RWPE2 (cell line): ENCODE measurements around the gene C2CD5.

Experiments
- ATAC-seq: fragments of 200-7000 bp; cut with Tn5 transposase; 3 replicates; pipeline ENCODE4 v1.9.1; 2021; ENCODE audit warnings: low read depth
- DNase-seq: peaks from one replicate; pipeline ENCODE4 v3.0.0-alpha.2; 2020; ENCODE audit warnings: low spot score
- H3K27ac ChIP-seq: fragments of 450-650 bp; 2 replicates; pipeline ENCODE4 v1.5.1; 2017; ENCODE audit warnings: mild to moderate bottlenecking; ENCODE audit not compliant: poor library complexity, severe bottlenecking
- H3K27me3 ChIP-seq: fragments of 250-450 bp; sonication (Bioruptor Pico); 2 replicates; pipeline ENCODE4 v1.5.1; 2021; ENCODE audit warnings: mild to moderate bottlenecking, moderate library complexity; ENCODE audit not compliant: insufficient read depth, poor library complexity, severe bottlenecking
- H3K36me3 ChIP-seq: fragments of 250-450 bp; sonication (Bioruptor Pico); 2 replicates; pipeline ENCODE4 v1.5.1; 2020; ENCODE audit warnings: low read depth, mild to moderate bottlenecking, moderate library complexity
- H3K4me1 ChIP-seq: fragments of 250-450 bp; sonication (Bioruptor Pico); 2 replicates; pipeline ENCODE4 v1.5.1; 2021; ENCODE audit warnings: mild to moderate bottlenecking, moderate library complexity; ENCODE audit not compliant: insufficient read depth, poor library complexity, severe bottlenecking
- H3K4me3 ChIP-seq: fragments of 250-450 bp; sonication (Bioruptor Pico); 2 replicates; pipeline ENCODE4 v1.5.1; 2021; ENCODE audit warnings: mild to moderate bottlenecking, moderate library complexity; ENCODE audit not compliant: severe bottlenecking
- H3K9me3 ChIP-seq: fragments of 250-450 bp; sonication (Bioruptor Pico); 2 replicates; pipeline ENCODE4 v1.5.1; 2021; ENCODE audit warnings: mild to moderate bottlenecking, moderate library complexity; ENCODE audit not compliant: severe bottlenecking
- TF ChIP-seq, protein P1 (sequence below): fragments of 450-650 bp; IDR thresholded peaks from one replicate; pipeline ENCODE4 v1.5.1; 2017; ENCODE audit warnings: mild to moderate bottlenecking, moderate library complexity; ENCODE audit not compliant: poor library complexity, severe bottlenecking

C2CD5 gene

DNA sequence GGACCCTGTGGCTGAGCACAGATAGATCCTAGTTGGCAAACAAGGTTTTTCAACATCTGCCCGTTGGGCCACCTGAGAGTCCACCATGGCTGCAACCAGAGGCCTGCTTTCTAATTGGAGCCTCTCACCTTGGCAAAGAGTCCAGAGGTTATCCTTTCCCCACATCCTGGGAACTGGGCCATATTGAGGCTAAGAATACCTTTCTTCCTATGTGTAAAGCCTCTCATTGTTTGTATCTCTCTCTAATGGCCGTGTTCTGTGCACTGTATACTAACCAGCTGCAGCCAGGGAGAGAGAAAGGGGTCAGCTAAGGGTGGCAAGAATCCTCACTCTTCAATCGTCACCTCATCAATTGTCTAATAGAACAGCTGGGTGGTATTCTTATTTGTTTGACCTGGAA is 130.8 kb downstream of the C2CD5 start:
- H3K4me1 ChIP-seq: peaks cover 17% of the 10 kb centered on the region
- TF ChIP-seq, protein P1, sequence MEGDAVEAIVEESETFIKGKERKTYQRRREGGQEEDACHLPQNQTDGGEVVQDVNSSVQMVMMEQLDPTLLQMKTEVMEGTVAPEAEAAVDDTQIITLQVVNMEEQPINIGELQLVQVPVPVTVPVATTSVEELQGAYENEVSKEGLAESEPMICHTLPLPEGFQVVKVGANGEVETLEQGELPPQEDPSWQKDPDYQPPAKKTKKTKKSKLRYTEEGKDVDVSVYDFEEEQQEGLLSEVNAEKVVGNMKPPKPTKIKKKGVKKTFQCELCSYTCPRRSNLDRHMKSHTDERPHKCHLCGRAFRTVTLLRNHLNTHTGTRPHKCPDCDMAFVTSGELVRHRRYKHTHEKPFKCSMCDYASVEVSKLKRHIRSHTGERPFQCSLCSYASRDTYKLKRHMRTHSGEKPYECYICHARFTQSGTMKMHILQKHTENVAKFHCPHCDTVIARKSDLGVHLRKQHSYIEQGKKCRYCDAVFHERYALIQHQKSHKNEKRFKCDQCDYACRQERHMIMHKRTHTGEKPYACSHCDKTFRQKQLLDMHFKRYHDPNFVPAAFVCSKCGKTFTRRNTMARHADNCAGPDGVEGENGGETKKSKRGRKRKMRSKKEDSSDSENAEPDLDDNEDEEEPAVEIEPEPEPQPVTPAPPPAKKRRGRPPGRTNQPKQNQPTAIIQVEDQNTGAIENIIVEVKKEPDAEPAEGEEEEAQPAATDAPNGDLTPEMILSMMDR: no peak
- no peaks in the 10 kb centered on the region for H3K36me3 ChIP-seq
- H3K27me3 ChIP-seq: no peaks in the 10 kb centered on the region
- no peak overlapping the region for H3K4me3 ChIP-seq
- no peaks in the 10 kb centered on the region for H3K9me3 ChIP-seq
- ATAC-seq (no peak), DNase-seq (no peak)
- H3K27ac ChIP-seq: no peak overlapping the region

DNA sequence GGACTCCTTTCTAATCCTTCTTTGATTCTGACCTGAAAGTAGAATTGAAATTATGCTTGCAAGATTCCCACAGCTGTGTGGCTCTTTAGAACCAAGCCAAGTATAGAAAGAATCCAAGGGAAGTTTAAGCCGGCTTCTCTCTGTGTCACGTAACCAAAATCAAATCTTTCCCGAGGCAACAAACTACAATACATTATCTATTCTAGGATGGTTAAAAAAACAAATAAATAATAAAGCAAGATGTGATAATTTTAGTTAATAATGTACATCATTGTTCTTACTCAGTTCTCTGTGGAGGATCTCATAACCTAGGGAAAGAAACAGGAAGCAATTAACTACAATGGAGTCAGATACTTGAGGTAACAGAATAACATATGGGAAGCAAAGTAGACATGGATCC is 131.8 kb downstream of the C2CD5 start:
- Histone ChIP-seq H3K9me3 (no peaks in the 10 kb centered on the region), H3K27ac (no peak overlapping the region), H3K4me3 (no peak overlapping the region), H3K4me1 (peaks cover 17% of the 10 kb centered on the region), H3K27me3 (no peaks in the 10 kb centered on the region), H3K36me3 (no peaks in the 10 kb centered on the region)
- TF ChIP-seq, protein P1: no peak
- no peak for DNase-seq
- no peak for ATAC-seq

DNA sequence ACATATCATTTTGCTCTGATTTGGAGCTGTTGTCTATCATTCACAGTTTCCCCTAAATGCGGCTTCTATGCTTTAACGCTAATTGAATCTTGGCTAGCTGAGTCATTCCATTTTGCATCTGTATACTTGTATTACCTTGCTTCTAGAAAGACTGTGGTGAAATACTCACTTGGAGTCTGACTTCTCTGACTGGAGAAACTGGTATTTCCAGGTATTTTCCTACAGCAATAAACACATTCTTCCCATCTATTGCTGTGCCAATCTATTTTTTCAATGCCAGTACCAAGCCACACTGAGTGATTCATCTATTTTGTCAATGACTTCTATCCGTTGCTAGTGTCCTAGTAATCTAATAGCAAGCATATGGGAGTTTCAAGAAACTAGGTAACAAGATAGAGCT is 133.9 kb downstream of the C2CD5 start:
- no peaks in the 10 kb centered on the region for H3K9me3 ChIP-seq
- H3K27ac ChIP-seq: peak overlapping the region; percentile 16
- ATAC-seq (peak; percentile 89), DNase-seq (no peak)
- no peaks in the 10 kb centered on the region for H3K36me3 ChIP-seq
- no peak overlapping the region for H3K4me3 ChIP-seq
- peaks cover 8% of the 10 kb centered on the region for H3K4me1 ChIP-seq
- TF ChIP-seq, protein P1: no peak
- H3K27me3 ChIP-seq: no peaks in the 10 kb centered on the region

DNA sequence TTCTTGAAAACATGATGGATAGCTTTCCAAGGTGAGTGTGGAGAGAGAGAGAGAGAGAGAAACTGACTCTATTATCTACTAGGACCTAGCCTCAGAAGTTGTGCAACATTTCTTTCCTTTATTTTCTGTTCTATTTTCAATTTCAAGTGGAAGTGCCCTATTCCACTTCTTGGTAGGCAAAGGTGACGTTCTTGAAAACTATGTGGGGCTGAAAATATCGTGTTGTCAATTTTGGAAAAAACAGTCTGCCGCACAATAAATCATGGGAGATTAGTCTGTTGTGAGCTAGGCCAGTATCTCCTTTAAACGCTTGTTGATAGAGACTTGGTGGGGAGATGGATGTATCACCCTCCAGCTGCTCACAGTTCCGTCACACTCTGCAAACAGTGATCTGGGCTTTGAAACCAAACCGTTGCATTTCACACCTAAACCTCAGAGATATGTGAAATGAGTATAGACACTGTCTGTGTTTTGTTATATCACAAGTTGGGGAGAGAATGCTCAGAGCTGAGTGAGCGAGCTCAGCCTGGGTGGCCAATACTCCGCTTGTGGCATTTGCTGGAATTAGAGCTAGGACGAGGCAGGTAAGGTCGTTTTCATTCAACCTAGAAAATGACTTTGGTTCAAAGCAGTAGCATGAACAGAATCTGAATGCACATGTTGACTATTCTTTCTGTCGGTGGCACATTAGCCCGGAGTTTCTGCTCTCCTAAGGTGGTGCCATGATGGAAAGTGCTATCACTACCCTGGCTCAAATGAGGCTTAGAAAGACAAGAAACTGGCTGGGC is 134.8 kb downstream of the C2CD5 start:
- peaks cover 7% of the 10 kb centered on the region for H3K4me1 ChIP-seq
- ATAC-seq: no peak
- no peaks in the 10 kb centered on the region for H3K9me3 ChIP-seq
- no peaks in the 10 kb centered on the region for H3K36me3 ChIP-seq
- no peak overlapping the region for H3K4me3 ChIP-seq
- TF ChIP-seq, protein P1: no peak
- DNase-seq: no peak
- H3K27me3 ChIP-seq: no peaks in the 10 kb centered on the region
- peak overlapping the region; percentile 16 for H3K27ac ChIP-seq
